Measurements from ENCODE around the gene GNMT.

- TF ChIP-seq CTCF (IDR thresholded peaks at IDR 0.05; ENCODE audit: low read depth, low read length, poor library complexity, severe bottlenecking) (no peak), EZH2phosphoT487 (IDR thresholded peaks at IDR 0.05; ENCODE audit: borderline replicate concordance, low read length) (no peak)
These were observed 29.4 kb downstream of the GNMT start for GRCh38 chr6:42989923-42990322.
